Keratinocyte (primary cell): Measurements from ENCODE around the gene MMRN2.

ENCODE experiments used
- EZH2 ChIP-seq: IDR thresholded peaks from one replicate; pipeline ENCODE4 v1.6.1; 2012; ENCODE audit warnings: inconsistent platforms, mild to moderate bottlenecking, low read length, moderate library complexity
- TF ChIP-seq, protein P1 (sequence below), 3 experiments: IDR thresholded peaks in 1 of 3; conservative IDR thresholded peaks in 1 of 3; optimal IDR thresholded peaks in 1 of 3; 2 replicates in 2 of 3; 3 replicates in 1 of 3; pipeline versions ENCODE3 to v1.5.1; 2011; ENCODE audit warnings: low read length in 3 of 3, mild to moderate bottlenecking in 3 of 3, moderate library complexity in 2 of 3, control low read depth in 1 of 3, inconsistent platforms in 1 of 3; ENCODE audit not compliant: insufficient read depth in 2 of 3; ENCODE audit errors: extremely low read depth in 1 of 3

GRCh38 chr10:86988520-86988919, 31.1 kb upstream of the MMRN2 start:
- no peak for TF ChIP-seq EZH2
- TF ChIP-seq, protein P1, sequence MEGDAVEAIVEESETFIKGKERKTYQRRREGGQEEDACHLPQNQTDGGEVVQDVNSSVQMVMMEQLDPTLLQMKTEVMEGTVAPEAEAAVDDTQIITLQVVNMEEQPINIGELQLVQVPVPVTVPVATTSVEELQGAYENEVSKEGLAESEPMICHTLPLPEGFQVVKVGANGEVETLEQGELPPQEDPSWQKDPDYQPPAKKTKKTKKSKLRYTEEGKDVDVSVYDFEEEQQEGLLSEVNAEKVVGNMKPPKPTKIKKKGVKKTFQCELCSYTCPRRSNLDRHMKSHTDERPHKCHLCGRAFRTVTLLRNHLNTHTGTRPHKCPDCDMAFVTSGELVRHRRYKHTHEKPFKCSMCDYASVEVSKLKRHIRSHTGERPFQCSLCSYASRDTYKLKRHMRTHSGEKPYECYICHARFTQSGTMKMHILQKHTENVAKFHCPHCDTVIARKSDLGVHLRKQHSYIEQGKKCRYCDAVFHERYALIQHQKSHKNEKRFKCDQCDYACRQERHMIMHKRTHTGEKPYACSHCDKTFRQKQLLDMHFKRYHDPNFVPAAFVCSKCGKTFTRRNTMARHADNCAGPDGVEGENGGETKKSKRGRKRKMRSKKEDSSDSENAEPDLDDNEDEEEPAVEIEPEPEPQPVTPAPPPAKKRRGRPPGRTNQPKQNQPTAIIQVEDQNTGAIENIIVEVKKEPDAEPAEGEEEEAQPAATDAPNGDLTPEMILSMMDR (optimal IDR thresholded peaks at IDR 0.05 in 1 of 3, IDR thresholded peaks at IDR 0.05 in 1 of 3, conservative IDR thresholded peaks at IDR 0.05 in 1 of 3; ENCODE audit: extremely low read depth in 1 of 3, insufficient read depth in 2 of 3, low read length in 3 of 3): no peak
